NCI-H146 treated with DMSO at 0.1 percent for 48 hours (cell line): Measurements from ENCODE around the gene FUCA2.

Experiments
- DNase-seq: peaks from one replicate; lab custom pipeline; 2025; ENCODE audit not compliant: unreplicated experiment; lab: John Stamatoyannopoulos, UW

FUCA2 gene

GRCh38 chr6:143510991-143511891 is at the start of gene FUCA2:
TSS of gene FUCA2 (minus strand) at chr6:143511720. CDS start at chr6:143511634, 86 bp downstream.
- peak; percentile 83 for DNase-seq

- no peak for DNase-seq
Observed at GRCh38 chr6:143561105-143561704, 49.7 kb upstream of the FUCA2 start.

GRCh38 chr6:143559051-143559660 is 47.6 kb upstream of the FUCA2 start:
- DNase-seq, result no peak

- DNase-seq, result no peak
Observed at GRCh38 chr6:143556529-143556928, 45.0 kb upstream of the FUCA2 start.

GRCh38 chr6:143555582-143555981 is 44.1 kb upstream of the FUCA2 start:
- peak; percentile 97 for DNase-seq

- peak; percentile 87 for DNase-seq
Observed at GRCh38 chr6:143555071-143555492, 43.6 kb upstream of the FUCA2 start.

GRCh38 chr6:143553337-143553736 is 41.8 kb upstream of the FUCA2 start:
- no peak for DNase-seq

GRCh38 chr6:143549949-143550268 is 38.4 kb upstream of the FUCA2 start:
- DNase-seq, result no peak

- DNase-seq, result no peak
Observed at GRCh38 chr6:143549221-143549948, 37.9 kb upstream of the FUCA2 start.

GRCh38 chr6:143546599-143546998 is 35.1 kb upstream of the FUCA2 start:
- no peak for DNase-seq

- no peak for DNase-seq
Observed at GRCh38 chr6:143545976-143546547, 34.5 kb upstream of the FUCA2 start.

GRCh38 chr6:143545165-143545564 is 33.6 kb upstream of the FUCA2 start:
- no peak for DNase-seq

- DNase-seq, result no peak
Observed at GRCh38 chr6:143544011-143544696, 32.6 kb upstream of the FUCA2 start.

GRCh38 chr6:143543435-143543834 is 31.9 kb upstream of the FUCA2 start:
- DNase-seq, result no peak

GRCh38 chr6:143542888-143543287 is 31.4 kb upstream of the FUCA2 start:
- peak; percentile 41 for DNase-seq

GRCh38 chr6:143540192-143540591 is 28.7 kb upstream of the FUCA2 start:
- DNase-seq, result no peak

GRCh38 chr6:143539734-143540133 is 28.2 kb upstream of the FUCA2 start:
- no peak for DNase-seq

GRCh38 chr6:143539106-143539505 is 27.6 kb upstream of the FUCA2 start:
- DNase-seq, result no peak

GRCh38 chr6:143538374-143538773 is 26.9 kb upstream of the FUCA2 start:
- no peak for DNase-seq

GRCh38 chr6:143536866-143537691 is 25.6 kb upstream of the FUCA2 start:
- peak; percentile 55 for DNase-seq
